LHCN-M2 (cell line): ENCODE results near the gene RASL10B. TPM values are rescaled to one million over a fixed set of nuclear protein-coding genes. Genes with fewer than 3 reads are reported as not detected.

Experiments used
- total RNA-seq: library from RNA; depleted of rRNA; stranded (reverse); fragments of >200 nt; gene quantifications from 2 replicates; pipeline ENCODE4 v1.2.3, GENCODE V29; 2014; rRNA removed

Gene RASL10B
- total RNA-seq, 1 experiment from 2014 or later, result 0.63 TPM

Other genes with a start within 250 kb of the RASL10B start
- gene SLFN12L, start 194.0 kb upstream of the RASL10B start, total RNA-seq, result 0.19 TPM in 1 of 2 replicates, not detected in the other
- not detected in 2 replicates for gene SLFN14, start 170.8 kb upstream of the RASL10B start, total RNA-seq
- gene PEX12, start 153.1 kb upstream of the RASL10B start, total RNA-seq, result 6.9 and 7.1 TPM in 2 replicates
- gene AP2B1, start 144.3 kb upstream of the RASL10B start, total RNA-seq, result 75.3 and 100 TPM in 2 replicates
- gene GAS2L2, start 21.6 kb downstream of the RASL10B start, total RNA-seq, result not detected in 2 replicates
- not detected in 2 replicates for gene C17orf50, start 29.2 kb downstream of the RASL10B start, total RNA-seq
- not detected in 2 replicates for gene MMP28, start 64.0 kb downstream of the RASL10B start, total RNA-seq
- gene TAF15, start 77.8 kb downstream of the RASL10B start, total RNA-seq, result 25.9 and 42.4 TPM in 2 replicates
- not detected in 2 replicates for gene HEATR9, start 137.3 kb downstream of the RASL10B start, total RNA-seq
- 1.1 and 1.9 TPM in 2 replicates for gene CCL5, start 148.7 kb downstream of the RASL10B start, total RNA-seq
- 0.77 and 1.8 TPM in 2 replicates for gene RDM1, start 199.1 kb downstream of the RASL10B start, total RNA-seq
- gene LYZL6, start 212.1 kb downstream of the RASL10B start, total RNA-seq, result not detected in 2 replicates
- gene CCL16, start 249.9 kb downstream of the RASL10B start, total RNA-seq, result not detected in 2 replicates